ENCODE data around the gene PTPRD. TPM values are rescaled to one million over a fixed set of nuclear protein-coding genes. Genes with fewer than 3 reads are reported as not detected.

PTPRD gene
- total and polyA plus RNA-seq, 2 donors (not counting 1 experiment from before 2014, with no cell fraction given) = not detected

DNA sequence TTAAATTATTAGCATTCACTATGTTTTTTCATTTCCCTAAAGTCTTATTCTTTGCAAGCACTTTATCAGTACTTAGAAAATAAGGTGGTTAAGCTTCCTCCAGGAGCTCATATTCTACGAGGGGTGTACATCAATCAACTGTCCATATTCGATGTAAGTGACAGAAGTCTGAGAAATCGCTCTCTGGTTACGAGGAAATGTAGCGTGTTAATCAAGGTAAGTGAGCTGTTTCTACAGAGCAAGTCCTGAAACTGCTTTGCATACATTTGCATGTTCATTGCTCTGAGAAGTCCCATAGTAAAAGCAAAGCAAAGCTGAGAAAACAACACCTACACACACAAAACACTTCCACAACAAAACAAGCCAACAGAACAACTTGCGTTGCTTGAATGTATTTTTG lies 1919.3 kb downstream of the PTPRD start:
- Histone ChIP-seq H3K4me1 (ENCODE audit: control insufficient read depth in 2 of 2, insufficient read depth in 2 of 2, low read length in 2 of 2) (no peaks in the 10 kb centered on the region), H3K79me2 (ENCODE audit: control insufficient read depth, insufficient read depth, low read length) (no peaks in the 10 kb centered on the region), H2AFZ (ENCODE audit: insufficient read depth, low read depth, low read length, poor library complexity, severe bottlenecking) (no peak overlapping the region), H4K20me1 (ENCODE audit: control insufficient read depth, insufficient read depth, low read length, poor library complexity, severe bottlenecking) (no peaks in the 10 kb centered on the region), H3K9ac (ENCODE audit: low read length) (no peak overlapping the region), H3K27ac (ENCODE audit: low read length in 2 of 2) (no peak overlapping the region), H3K27me3 (replicated peaks in 1 of 4; ENCODE audit: control extremely low read depth in 1 of 4, control insufficient read depth in 3 of 4, insufficient read depth in 4 of 4, low read length in 3 of 4) (no peaks in the 10 kb centered on the region), H3K4me2 (replicated peaks; ENCODE audit: low read depth, low read length, poor library complexity, severe bottlenecking) (no peak overlapping the region), H3K36me3 (replicated peaks in 1 of 2; ENCODE audit: control extremely low read depth in 1 of 2, control insufficient read depth in 1 of 2, extremely low read depth in 1 of 2, insufficient read depth in 2 of 2, low read length in 1 of 2) (no peaks in the 10 kb centered on the region), H3K4me3 (ENCODE audit: control extremely low read depth in 1 of 5, extremely low read depth in 1 of 5, insufficient read depth in 1 of 5, low read depth in 2 of 5, low read length in 4 of 5) (no peak overlapping the region), H3K9me3 (ENCODE audit: control extremely low read depth in 1 of 3, control insufficient read depth in 2 of 3, insufficient read depth in 1 of 3, low read length in 2 of 3) (no peaks in the 10 kb centered on the region)
- no peaks in the 10 kb centered on the region for H3K4me1 Mint-ChIP-seq
- no peak for ATAC-seq (ENCODE audit: low read depth)
- no peaks in the 10 kb centered on the region for H3K27me3 Mint-ChIP-seq
- intact Hi-C loops (cut with micrococcal nuclease) = no loop called here
- WGBS (ENCODE audit: insufficient coverage) = 90% methylated on average over 4 of the region's 6 CpGs
- H3K9me3 Mint-ChIP-seq (ENCODE audit: insufficient read depth) = peaks cover 2% of the 10 kb centered on the region
- no peak overlapping the region for H3K27ac Mint-ChIP-seq
- H3K4me3 Mint-ChIP-seq = no peak overlapping the region
- TF ChIP-seq EZH2 (IDR thresholded peaks at IDR 0.05; ENCODE audit: borderline replicate concordance, insufficient read depth, low read depth, low read length, poor library complexity, severe bottlenecking) = no peak
- TF ChIP-seq, protein P1, sequence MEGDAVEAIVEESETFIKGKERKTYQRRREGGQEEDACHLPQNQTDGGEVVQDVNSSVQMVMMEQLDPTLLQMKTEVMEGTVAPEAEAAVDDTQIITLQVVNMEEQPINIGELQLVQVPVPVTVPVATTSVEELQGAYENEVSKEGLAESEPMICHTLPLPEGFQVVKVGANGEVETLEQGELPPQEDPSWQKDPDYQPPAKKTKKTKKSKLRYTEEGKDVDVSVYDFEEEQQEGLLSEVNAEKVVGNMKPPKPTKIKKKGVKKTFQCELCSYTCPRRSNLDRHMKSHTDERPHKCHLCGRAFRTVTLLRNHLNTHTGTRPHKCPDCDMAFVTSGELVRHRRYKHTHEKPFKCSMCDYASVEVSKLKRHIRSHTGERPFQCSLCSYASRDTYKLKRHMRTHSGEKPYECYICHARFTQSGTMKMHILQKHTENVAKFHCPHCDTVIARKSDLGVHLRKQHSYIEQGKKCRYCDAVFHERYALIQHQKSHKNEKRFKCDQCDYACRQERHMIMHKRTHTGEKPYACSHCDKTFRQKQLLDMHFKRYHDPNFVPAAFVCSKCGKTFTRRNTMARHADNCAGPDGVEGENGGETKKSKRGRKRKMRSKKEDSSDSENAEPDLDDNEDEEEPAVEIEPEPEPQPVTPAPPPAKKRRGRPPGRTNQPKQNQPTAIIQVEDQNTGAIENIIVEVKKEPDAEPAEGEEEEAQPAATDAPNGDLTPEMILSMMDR (IDR thresholded peaks at IDR 0.05) = no peak
- CTCF ChIA-PET = no interaction called here
- POLR2A ChIA-PET = no interaction called here
- DNase-seq = no peak

DNA sequence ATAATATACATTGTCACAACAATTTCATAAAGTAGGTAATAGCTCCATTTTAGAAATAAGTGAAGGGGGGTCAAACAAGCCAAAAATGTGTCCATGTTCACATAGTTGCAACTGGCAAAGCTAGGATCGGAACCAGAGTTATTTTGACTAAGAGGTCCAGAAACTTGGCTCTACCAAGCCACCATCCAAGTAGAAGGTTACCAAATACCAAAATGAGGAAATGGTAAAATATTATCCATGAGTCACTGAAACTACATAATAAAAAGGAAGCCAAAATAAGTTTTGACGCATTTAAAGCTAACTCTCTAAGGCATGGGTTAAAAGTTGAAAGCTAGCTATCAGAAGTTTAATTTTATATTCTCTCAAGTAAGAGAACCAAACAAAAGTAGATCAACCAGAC lies 1926.3 kb downstream of the PTPRD start:
- WGBS (ENCODE audit: insufficient coverage) = no CpG with 5 or more reads among the region's 2 CpGs
- no peaks in the 10 kb centered on the region for H3K36me3 ChIP-seq (replicated peaks in 1 of 2; ENCODE audit: control extremely low read depth in 1 of 2, control insufficient read depth in 1 of 2, extremely low read depth in 1 of 2, insufficient read depth in 2 of 2, low read length in 1 of 2)

More for the DNA sequence above, 1926.3 kb downstream of the PTPRD start:
- Mint-ChIP-seq H3K4me3 (no peak overlapping the region), H3K9me3 (ENCODE audit: insufficient read depth) (peaks cover 2% of the 10 kb centered on the region), H3K27ac (no peak overlapping the region), H3K27me3 (no peaks in the 10 kb centered on the region), H3K4me1 (no peaks in the 10 kb centered on the region)
- DNase-seq (no peak), ATAC-seq (ENCODE audit: low read depth) (no peak)
- ChIA-PET POLR2A (no interaction called here), CTCF (no interaction called here)
- Histone ChIP-seq H3K79me2 (ENCODE audit: control insufficient read depth, insufficient read depth, low read length) (no peaks in the 10 kb centered on the region), H3K27me3 (replicated peaks in 1 of 4; ENCODE audit: control extremely low read depth in 1 of 4, control insufficient read depth in 3 of 4, insufficient read depth in 4 of 4, low read length in 3 of 4) (no peaks in the 10 kb centered on the region), H3K9ac (ENCODE audit: low read length) (no peak overlapping the region), H3K4me3 (ENCODE audit: control extremely low read depth in 1 of 5, extremely low read depth in 1 of 5, insufficient read depth in 1 of 5, low read depth in 2 of 5, low read length in 4 of 5) (no peak overlapping the region), H3K9me3 (ENCODE audit: control extremely low read depth in 1 of 3, control insufficient read depth in 2 of 3, insufficient read depth in 1 of 3, low read length in 2 of 3) (no peaks in the 10 kb centered on the region), H2AFZ (ENCODE audit: insufficient read depth, low read depth, low read length, poor library complexity, severe bottlenecking) (no peak overlapping the region), H3K4me1 (ENCODE audit: control insufficient read depth in 2 of 2, insufficient read depth in 2 of 2, low read length in 2 of 2) (no peaks in the 10 kb centered on the region), H4K20me1 (ENCODE audit: control insufficient read depth, insufficient read depth, low read length, poor library complexity, severe bottlenecking) (no peaks in the 10 kb centered on the region), H3K27ac (ENCODE audit: low read length in 2 of 2) (no peak overlapping the region), H3K4me2 (replicated peaks; ENCODE audit: low read depth, low read length, poor library complexity, severe bottlenecking) (no peak overlapping the region)
- intact Hi-C loops (cut with micrococcal nuclease) = no loop called here
- no peak for TF ChIP-seq EZH2 (IDR thresholded peaks at IDR 0.05; ENCODE audit: borderline replicate concordance, insufficient read depth, low read depth, low read length, poor library complexity, severe bottlenecking)
- TF ChIP-seq, protein P1 (IDR thresholded peaks at IDR 0.05) = no peak

Measured in B cell (primary cell).